B cell (primary cell): Measurements from ENCODE around the gene TAB3.

Source experiments
- CTCF ChIP-seq: fragments of 200-600 bp; IDR thresholded peaks from one replicate; pipeline ENCODE4 v1.8.0; 2022; ENCODE audit warnings: antibody characterized with exemption, mild to moderate bottlenecking
- EZH2 ChIP-seq: IDR thresholded peaks from 2 replicates; pipeline ENCODE4 v1.6.1; 2012; ENCODE audit warnings: borderline replicate concordance, low read depth, mild to moderate bottlenecking, moderate library complexity, low read length; ENCODE audit not compliant: insufficient read depth, poor library complexity, severe bottlenecking

- TF ChIP-seq CTCF (no peak), EZH2 (no peak)
These were observed 24.0 kb downstream of the TAB3 start for GRCh38 chrX:30865015-30865414.
